Brain microvascular endothelial cell (primary cell): ENCODE data around the gene DLAT.

Experiments
- DNase-seq: peaks from one replicate; pipeline ENCODE4 v3.0.0-alpha.2; 2020
- H3K27ac ChIP-seq: fragments of 250-450 bp; sonication (Bioruptor Pico); 2 replicates; pipeline ENCODE4 v1.5.1; 2020; ENCODE audit warnings: mild to moderate bottlenecking, moderate library complexity
- H3K27me3 ChIP-seq: fragments of 250-450 bp; sonication (Bioruptor Pico); replicated peaks from 2 replicates; pipeline ENCODE4 v1.5.1; 2020; ENCODE audit warnings: mild to moderate bottlenecking
- H3K36me3 ChIP-seq: fragments of 250-450 bp; sonication (Bioruptor Pico); replicated peaks from 2 replicates; pipeline ENCODE4 v1.5.1; 2020; ENCODE audit warnings: mild to moderate bottlenecking
- H3K4me3 ChIP-seq: 2 replicates; pipeline ENCODE4 v1.5.1; 2011; ENCODE audit warnings: low read depth, mild to moderate bottlenecking, control low read depth, low read length, moderate library complexity
- CTCF ChIP-seq: IDR thresholded peaks from 2 replicates; pipeline ENCODE4 v1.5.1; 2011; ENCODE audit warnings: low read depth, mild to moderate bottlenecking, moderate library complexity, low read length, control low read depth, inconsistent platforms; ENCODE audit errors: missing control alignments
- in situ Hi-C: cut with HindIII; loops from 2 replicates; pipeline ENCODE4 v1.10.0; 2017; ENCODE audit warnings: low sequenced_read_pairs, low pct_ligation_motif_present

The DLAT gene

GRCh38 chr11:112013497-112014164 is 11.6 kb upstream of the DLAT start:
- in situ Hi-C loops = no loop called here
- H3K27me3 ChIP-seq = no peaks in the 10 kb centered on the region
- DNase-seq = no peak
- TF ChIP-seq CTCF = no peak
- no peak overlapping the region for H3K4me3 ChIP-seq
- no peak overlapping the region for H3K27ac ChIP-seq
- H3K36me3 ChIP-seq = no peaks in the 10 kb centered on the region

GRCh38 chr11:112016088-112016764 is 9.0 kb upstream of the DLAT start:
- H3K27ac ChIP-seq = no peak overlapping the region
- in situ Hi-C loops = no loop called here
- no peaks in the 10 kb centered on the region for H3K27me3 ChIP-seq

GRCh38 chr11:112016765-112017376 is 8.3 kb upstream of the DLAT start:
- in situ Hi-C loops = no loop called here
- no peak for DNase-seq

More at GRCh38 chr11:112016088-112016764, 9.0 kb upstream of the DLAT start:
- H3K36me3 ChIP-seq = no peaks in the 10 kb centered on the region
- no peak overlapping the region for H3K4me3 ChIP-seq
- no peak for TF ChIP-seq CTCF
- peak; percentile 29 for DNase-seq

GRCh38 chr11:112017538-112017937 is 7.7 kb upstream of the DLAT start:
- no peak overlapping the region for H3K27ac ChIP-seq
- no peaks in the 10 kb centered on the region for H3K27me3 ChIP-seq
- H3K4me3 ChIP-seq = no peak overlapping the region
- TF ChIP-seq CTCF = no peak
- DNase-seq = peak; percentile 43
- H3K36me3 ChIP-seq = no peaks in the 10 kb centered on the region
- in situ Hi-C loops = no loop called here

More at GRCh38 chr11:112016765-112017376, 8.3 kb upstream of the DLAT start:
- no peak overlapping the region for H3K27ac ChIP-seq
- no peaks in the 10 kb centered on the region for H3K36me3 ChIP-seq
- no peak for TF ChIP-seq CTCF
- no peaks in the 10 kb centered on the region for H3K27me3 ChIP-seq
- H3K4me3 ChIP-seq = no peak overlapping the region

GRCh38 chr11:112019066-112019465 is 6.1 kb upstream of the DLAT start:
- no peak overlapping the region for H3K4me3 ChIP-seq
- TF ChIP-seq CTCF = no peak
- in situ Hi-C loops = no loop called here
- no peaks in the 10 kb centered on the region for H3K36me3 ChIP-seq
- H3K27ac ChIP-seq = no peak overlapping the region
- no peak for DNase-seq
- no peaks in the 10 kb centered on the region for H3K27me3 ChIP-seq
